GM19035 (cell line): ENCODE measurements around the gene YOD1.

Experiments used
- ATAC-seq: cut with Tn5 transposase; IDR thresholded peaks from one replicate; pipeline ENCODE4 v1.9.1; 2021; ENCODE audit not compliant: unreplicated experiment

YOD1 gene

DNA sequence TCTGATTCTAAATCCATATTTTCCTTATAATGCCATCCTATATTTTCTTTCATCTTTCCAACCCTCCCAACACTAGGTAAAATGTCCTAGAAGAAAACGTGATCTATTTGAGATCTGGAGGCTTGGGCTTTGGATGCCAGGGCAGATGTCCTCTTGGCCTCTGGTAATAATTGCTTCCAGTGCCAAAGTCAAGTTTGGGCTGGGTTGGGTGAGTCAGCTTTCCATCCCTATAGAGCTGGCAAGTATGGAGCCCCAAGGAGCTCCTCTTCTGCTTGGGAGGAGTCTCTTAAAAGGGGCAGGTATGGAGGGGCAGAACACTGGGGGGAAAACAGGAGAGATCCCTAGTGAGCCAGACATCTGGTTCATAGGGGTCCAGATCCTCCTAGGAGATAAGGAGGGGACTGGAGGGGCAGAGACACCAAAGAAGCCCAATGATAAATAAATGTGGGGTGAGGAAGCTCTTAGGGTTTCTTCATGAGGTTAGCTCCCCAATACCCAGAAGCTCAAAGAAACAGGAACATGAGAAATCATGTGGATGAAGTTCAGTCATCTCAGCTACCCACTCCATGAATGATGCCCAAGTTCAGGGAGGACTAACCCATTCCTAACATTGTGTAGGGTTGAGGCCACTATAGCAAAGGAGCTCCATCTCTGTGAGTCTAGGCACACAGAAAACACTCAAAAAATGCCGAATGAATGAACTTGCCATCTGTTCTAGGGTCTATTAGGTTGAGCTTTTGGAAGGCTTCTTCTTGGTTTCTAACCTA, 21.9 kb downstream of the YOD1 start:
- no peak for ATAC-seq

DNA sequence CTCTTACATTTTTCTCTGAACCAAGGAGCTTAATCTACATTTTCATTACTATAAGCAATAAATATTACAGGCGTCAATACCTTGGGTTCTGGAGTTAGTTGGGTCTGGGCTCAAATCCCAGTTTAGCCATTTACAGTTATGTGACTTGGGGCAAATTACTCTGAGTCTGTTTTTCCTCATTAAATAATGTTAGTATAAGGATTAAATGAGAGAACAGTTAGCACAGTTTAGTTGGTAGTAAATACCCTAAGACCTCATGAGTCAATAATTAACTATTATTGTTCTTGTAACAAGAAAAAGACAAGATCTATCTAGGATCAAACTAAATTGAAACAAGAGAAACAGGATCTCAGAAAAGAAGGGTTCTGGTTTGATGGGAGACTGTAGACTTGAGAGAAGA, 23.1 kb downstream of the YOD1 start:
- ATAC-seq, result no peak

DNA sequence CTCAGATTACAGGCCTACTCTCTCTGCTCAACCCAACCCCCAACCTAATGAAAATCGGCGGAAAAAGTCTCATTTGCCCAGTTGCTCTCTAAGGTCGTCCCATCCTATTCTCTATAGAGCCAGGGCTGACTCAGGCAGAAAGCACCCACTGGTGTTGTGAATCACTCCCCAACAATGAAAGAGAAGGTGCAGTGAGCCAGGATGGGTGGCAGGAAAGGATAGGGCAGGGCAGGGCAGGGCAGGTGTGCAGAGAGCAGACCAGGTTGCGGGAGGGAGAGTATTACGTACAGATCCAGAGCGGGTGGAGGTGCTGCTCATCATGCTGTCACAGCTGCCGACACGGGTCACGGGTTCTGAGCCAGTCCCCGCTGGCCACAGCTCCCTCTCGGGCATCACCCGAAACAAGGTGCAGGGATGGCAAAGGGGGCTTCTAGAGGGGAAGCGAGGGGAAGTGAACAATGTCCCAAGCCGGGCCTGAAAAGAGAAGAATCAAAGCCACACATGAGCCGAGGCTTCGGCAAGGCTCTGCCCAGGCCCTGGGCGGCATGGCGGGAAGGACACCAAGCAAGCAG, 23.7 kb downstream of the YOD1 start:
- ATAC-seq, result no peak

DNA sequence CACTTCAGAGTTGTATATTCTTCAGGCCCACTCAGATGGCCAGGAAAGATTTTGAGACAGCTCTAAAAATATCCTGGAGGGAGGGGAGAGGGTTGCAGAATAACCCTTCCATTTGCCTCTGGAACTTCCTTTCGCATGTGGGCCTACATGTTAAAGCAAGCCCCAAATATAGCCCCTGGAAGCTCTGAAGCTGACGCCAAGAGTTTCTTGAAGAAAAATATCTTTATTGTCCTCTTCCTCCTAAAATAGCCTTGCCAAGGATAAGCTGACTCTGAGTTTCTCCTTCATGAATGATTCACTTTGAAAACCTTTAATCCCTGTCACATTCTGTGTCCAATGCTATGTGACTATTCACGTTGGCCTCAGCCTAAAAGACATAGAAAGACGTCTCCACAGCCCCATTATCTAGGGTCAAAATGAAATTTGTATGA, 24.9 kb downstream of the YOD1 start:
- ATAC-seq, result no peak

DNA sequence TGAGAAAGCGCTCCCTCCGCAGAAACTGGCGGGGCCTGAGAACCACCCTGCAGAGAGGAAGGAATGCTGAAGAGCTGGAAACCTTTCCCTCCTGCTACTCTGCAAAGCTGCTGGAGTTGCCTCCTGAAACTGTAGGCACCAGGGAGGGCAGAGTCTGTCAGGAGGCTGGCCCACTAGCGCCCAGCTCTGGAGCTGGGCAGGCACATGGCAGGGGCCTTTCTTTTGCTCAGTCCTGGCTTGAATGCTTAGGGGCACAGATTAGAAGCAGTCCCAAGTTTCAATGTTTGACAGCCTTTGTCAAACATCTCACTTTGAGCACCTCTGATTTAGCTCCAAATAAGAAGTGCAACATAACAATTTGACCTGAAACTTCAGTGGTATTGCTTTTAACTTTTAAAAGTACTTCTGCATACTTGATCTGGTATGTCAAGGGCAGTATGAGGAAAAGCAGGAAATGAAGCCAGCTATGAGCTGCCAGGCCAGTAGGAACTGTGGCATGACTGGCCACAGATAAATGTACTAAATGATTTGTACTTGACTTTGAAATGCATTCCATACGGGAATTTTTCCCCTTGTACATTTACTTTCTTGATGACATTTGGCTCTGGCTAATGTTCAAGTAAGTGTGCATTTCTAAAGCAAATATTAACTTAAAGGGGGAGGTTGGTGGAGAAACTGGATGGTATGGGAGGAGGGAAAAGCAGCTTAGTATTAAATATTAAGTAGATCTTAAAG, 25.7 kb downstream of the YOD1 start:
- ATAC-seq, result no peak

DNA sequence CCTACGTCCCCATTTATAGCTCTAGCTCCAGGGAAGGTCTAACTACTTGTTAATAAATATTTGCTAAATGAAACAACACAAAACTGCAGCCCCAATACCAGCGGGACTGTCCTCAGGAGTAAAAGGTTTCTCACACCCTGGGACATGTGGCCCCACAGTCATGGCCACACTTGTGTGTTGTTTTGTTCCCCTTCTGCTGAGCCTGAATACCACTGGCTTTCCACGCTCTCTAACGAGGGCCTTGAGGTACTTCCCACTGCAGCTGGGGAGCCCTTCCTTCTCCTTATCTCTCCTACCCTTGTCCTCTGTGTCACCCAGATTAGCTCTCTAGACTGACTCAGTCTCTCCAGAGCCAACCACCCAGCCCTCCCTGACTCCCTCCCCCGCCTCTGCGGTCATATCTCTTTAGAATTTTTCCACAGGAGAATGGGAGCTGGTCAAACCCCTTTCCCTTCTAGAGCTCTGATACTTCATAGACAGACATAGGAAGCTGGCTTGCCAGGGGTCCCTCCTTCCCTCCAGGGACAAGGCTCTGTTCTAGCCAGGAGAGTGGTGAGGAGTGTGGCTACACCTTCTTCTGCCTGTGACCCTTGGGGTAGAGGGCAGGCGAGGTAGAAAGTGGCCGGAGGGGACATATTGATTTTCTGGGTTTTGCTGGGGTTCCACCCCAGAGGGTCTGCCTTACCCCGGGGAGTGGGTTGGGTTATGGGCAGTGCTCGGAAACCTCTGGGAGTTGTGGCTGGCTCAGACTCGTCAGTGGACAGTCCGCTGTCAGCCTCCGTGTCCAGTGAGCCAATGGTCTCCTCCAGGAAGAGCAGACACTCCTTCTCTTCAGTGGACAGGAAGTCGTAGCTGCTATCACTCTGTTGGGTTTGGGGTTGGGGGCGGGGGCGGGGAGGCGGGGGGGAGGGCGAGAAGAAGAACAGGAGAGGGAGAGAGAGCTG, 26.5 kb downstream of the YOD1 start:
- no peak for ATAC-seq

DNA sequence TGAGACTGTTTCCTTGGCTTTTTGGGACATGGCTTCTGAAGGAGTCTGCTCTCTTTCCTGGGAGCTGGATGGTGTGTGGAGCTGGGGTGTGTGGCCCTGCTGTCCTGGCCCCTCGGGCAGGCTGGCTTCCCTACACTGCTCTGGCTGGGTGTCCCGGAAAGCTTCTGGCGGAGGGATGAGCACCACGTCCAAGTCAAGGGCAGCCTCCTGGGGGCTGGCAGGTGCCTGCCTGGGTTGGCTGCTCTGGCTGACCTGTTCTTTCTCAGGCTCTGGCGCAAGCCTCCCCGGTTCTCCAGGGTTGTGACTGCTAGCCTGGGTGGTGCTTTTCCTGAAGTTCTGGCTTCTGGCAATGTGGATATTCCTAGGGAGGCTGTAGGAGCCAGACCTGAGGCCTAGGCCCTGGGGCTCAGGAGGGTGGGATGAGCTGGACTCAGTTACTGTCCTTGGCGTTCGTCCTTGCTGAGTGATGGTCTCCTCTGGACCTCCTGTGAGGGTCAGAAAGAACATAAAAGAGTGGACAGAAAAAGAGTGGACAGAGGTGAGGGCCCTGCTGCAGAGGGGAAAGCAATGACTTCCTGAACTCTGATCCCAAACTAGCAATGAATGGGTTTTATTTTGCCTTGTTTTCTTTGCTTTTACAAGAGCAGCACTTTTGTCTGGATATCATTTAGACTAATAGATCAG, 27.9 kb downstream of the YOD1 start:
- no peak for ATAC-seq

DNA sequence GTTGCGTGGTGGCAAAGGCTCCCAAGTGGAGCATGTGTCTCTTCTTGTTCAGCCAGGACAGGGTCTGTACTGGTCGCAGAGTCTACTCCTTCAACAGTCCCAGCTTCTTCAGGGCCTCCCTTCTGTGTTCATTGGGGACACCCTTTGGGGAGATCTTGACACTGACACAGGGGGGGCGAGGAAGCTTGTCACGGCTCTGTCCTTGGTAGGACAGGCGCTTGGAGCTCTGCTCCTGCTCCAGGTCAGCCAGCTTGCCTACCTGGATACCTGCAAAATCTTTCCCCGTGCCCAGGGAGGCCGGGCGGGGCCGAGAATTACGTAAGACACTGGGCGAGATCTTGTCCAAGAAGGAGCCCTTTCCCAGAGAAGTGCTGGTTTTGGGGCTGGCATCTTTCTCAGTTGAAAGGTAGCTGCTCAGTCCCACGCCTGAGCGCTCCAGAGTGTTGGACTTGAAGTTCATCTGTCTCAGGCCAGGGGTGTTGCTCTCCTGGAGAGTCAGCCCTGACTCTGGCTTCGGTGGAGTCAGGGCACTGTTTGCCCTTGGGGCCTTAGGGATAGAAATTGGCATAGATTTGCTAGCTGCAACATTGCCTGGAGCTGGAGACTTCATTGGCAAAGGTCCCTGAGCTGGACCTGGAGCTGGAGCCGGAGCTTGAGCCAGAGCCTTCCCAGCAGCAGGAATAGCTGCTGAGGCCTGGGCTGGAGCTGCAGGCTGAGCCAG, 29.0 kb downstream of the YOD1 start:
- ATAC-seq, result no peak

DNA sequence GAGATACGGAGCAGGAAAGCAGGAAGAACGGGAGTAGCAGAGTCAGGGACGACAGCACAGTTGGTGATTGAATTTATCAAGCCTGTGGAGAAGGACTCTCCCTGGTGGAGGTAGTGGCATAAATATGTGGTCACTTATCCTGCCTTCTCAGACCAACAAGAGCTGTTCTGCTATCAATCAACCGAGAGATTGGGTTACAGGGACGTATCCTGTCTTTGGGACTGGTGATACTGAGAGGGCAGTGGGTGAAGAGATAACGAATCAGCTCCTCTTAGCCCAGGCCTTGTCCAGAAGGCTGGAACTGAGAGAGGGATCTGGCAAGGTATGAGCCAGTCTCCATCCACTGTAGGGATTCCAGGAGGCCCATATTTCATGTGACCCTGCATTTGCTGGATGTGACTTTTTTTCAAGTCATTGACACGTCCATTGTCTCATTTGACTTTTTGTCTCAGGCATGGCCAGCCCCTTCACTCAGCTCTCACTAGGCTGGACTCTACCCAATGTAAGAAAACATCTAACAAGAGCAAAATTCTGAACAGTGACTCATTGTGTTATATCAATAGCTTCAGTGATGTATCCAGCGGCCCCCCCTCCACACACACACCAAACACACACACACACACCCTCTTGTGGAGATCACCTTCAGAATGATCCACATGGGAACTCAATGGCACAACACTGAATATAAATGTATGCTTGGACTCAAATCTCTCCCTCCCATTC, 29.7 kb downstream of the YOD1 start:
- no peak for ATAC-seq

DNA sequence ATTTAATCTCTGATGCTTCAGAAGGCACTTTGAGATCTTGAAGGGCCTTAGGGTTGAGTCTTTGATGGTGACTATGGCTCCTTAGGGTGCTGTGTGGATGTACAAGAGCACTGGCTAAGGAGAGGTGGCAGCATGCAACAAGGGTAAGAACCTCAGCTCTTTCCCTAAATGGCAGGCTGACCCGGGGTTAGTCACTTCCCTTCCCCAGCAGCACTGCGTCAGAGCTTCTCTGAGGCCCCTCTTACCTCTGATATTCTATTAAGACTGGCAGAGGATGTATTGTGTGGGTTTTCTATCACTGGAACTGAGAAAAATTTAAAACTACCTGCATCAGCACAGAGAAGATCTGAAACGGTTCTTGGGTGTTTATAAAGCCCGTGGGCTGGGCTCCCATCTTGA, 30.3 kb downstream of the YOD1 start:
- no peak for ATAC-seq

DNA sequence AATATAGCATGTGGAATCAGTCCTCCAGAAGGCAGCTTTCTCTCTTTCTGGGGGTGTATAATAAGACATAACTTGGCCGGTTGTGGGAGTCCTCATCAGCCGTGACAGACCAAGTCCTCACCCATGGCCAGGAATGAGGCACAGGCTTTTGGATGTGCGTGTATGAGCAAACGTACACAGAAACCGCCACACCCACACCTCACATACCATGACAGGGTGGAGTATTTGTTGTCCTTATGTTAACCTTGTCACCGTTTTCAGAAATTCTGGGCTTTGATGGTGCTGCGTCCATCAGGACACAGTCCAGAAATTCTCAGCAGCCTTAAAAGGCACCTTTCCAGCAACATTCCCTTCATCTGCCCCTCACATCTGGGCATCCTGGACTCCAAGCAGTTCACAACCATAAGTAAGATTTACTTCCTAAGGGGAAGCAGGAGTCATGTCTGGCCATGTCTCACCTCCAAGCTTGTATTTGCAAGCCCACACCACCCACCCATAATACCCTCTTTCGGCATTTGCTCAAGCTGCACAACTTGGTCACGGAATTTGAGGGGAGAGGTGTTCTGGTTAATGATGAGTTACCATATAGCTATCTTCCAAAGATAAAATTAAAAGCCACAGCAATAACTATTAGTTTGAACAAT, 30.8 kb downstream of the YOD1 start:
- ATAC-seq, result no peak

DNA sequence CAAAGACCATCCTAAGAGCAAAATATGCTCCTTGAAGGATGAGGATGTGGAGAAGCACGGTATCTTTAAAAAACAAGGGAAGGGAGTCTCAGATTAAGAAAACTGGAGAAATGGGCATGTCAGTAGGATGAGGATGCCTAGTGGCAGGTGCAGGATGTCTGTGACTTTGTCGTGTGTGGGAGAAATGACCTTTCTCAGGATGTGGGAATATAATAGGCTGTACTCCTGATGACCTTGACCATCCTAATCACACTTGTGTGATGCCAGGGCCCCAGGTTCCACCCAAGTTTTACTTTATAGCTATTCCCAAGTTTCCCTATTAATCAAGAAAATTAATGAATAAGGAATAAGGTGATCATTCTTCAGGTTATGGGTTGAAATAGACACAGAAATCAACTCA, 31.3 kb downstream of the YOD1 start:
- no peak for ATAC-seq

DNA sequence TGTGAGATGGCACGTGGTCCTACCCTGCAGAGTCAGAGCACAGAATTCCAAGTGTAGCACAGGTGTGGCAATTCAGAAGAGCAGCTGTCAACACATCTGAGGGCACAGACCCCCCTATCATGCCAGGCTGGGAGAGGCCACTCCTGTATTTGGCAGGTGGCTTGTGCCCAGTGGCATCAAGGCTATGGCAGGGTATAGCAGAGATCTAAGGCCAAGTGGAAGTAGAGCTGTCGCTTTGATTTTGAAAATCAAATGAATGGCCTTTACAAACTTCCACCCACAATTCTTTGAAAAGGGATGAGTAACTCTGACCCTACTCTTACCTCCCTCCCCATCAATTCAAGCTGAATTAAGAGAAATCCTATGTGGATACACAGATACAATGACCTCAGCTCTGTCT, 31.8 kb downstream of the YOD1 start:
- no peak for ATAC-seq

DNA sequence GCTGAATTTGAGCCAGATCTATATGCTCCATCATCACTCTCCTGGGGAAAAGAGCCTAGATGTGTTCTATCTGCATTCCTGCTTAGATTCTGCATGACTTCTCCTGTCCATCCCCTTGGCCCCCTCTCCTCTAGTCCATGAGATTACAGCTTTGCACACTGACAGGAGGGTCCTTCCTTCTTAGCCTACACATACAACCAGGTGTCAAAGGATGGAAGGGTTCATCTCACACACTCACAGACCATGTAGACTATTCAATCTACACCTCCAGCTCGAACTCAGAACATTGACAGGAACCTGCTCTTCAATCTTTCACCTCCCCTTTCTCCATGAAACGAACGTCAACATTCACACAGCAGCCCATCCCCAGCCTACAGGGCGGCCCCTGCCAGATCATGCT, 32.3 kb downstream of the YOD1 start:
- ATAC-seq, result no peak

DNA sequence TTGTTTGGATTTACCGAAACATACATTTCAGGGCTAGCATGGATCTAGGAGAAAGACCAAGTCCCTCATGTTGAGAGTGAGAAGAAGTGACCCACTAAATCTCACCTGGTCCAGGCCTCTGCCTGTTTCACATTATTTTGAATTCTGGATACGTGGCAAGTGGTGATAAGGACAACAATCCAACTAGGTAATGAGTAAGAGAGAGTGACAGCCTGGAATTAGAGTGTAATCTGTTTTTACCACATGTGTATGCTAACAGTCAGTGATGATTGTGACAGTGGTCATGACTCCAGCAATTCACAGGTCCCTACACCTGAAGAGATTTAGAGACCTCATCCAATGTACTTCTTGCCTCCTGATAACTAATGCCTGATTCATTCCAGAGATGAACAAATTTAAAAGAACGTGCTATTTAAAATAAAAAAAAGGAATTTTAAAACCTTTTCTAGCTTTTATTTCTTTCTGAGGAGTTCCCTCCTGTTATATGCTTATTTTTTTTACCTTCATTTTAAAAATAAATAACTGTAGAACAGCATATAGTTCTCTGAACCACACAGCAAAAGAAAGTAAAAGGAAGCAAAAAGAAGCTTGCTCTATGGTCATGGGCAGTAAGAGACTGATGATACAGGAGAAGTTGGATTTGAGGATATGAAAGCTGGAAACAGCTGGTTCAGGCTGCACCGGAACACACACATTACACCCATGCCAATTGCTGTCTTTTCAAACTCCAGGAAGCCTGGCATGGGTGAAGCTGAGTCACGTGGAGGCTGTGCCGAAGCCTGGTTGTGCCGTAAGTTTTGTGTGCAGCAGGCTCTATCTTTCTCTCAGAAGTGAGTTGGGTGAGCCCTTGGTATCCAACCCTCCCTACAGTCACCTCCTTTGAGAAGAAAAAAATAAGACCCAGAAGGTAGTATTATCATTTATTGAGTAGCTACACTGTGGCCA, 33.1 kb downstream of the YOD1 start:
- no peak for ATAC-seq

DNA sequence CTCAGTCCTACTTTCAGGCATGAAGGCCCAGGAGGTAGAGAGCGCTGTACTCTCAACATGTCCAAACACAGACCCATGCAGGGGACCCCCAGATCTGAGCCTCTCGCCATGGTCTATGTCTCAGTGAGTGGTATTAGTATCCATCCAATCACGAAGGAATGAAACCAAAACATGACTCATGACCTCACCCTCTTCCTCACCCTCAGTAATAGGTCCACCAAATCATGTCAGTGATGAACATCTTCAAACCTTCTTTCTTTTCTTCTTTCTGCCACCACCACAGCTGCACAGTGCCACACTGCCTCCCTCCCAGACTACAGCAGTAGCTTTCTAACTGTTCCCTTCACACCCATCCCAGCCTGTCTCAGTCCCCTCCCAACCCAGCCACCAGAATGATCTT, 35.2 kb downstream of the YOD1 start:
- no peak for ATAC-seq

DNA sequence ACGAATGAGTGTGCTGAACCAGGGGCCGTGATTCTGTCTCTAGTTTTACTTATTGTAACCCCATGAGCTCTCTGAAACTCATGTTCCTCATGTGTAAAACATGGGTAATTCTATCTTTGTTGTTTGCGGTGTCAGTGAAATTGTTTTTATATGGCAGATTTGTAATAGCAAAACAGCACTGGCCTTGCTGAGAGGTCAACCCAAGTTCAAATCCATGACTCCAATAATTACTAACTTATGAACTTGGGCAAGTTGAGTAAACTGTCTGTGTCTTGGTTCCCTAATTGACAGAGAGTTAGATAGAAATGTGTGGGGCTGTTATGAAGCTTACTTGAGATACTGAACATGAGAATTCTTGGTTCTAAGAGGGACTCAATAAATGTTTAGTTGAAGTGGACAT, 36.3 kb downstream of the YOD1 start:
- ATAC-seq, result no peak
